Sciatic nerve (tissue), 2 donors: ENCODE measurements around the gene PIP5K1B. TPM values are rescaled to one million over a fixed set of nuclear protein-coding genes. Genes with fewer than 3 reads are reported as not detected.

ENCODE experiments used
- ATAC-seq: fragments of 200-7000 bp; cut with Tn5 transposase; one replicate; pipeline ENCODE4 v1.9.1; 2020; ENCODE audit warnings: mild to moderate bottlenecking, moderate library complexity
- DNase-seq: peaks from one replicate; pipeline ENCODE4 v3.0.0-alpha.2; 2020; ENCODE audit warnings: low spot score
- intact Hi-C: fragments of 100-400 bp; cut with DNase I; formaldehyde crosslinking; loops from one replicate; pipeline ENCODE4 v1.14.2; 2022
- total RNA-seq: library from RNA; stranded (reverse); fragmentation: NEBNext Ultra II Directional; extraction: Animal tissue kit (Norgen Biotek cat#: 25700); gene quantifications from one replicate; pipeline ENCODE4 v1.2.1, GENCODE V29; 2021
- donor health status: DM: no; HTN: no; CAD: no.
- donor health status: DM: no; HTN: no; CAD: no.

The PIP5K1B gene
- total RNA-seq, 1 donor from 2014 or later = 2.0 TPM

GRCh38 chr9:68794898-68795297 lies 89.9 kb downstream of the PIP5K1B start:
- no peak for DNase-seq
- intact Hi-C loops = loop anchor here (10.0 kb wide), 1 partner anchor 220 kb away; the partner anchor contains the start of gene PRKACG
- ATAC-seq = no peak

GRCh38 chr9:68795411-68795810 lies 90.4 kb downstream of the PIP5K1B start:
- ATAC-seq (no peak), DNase-seq (no peak)
- intact Hi-C loops = loop anchor here (10.0 kb wide), 1 partner anchor 219 kb away; the partner anchor contains the start of gene PRKACG

- ATAC-seq (no peak), DNase-seq (no peak)
- intact Hi-C loops = loop anchor here (10.0 kb wide), 1 partner anchor 218 kb away; the partner anchor contains the start of gene PRKACG
Observed at GRCh38 chr9:68797116-68797515, 92.1 kb downstream of the PIP5K1B start.

DNA sequence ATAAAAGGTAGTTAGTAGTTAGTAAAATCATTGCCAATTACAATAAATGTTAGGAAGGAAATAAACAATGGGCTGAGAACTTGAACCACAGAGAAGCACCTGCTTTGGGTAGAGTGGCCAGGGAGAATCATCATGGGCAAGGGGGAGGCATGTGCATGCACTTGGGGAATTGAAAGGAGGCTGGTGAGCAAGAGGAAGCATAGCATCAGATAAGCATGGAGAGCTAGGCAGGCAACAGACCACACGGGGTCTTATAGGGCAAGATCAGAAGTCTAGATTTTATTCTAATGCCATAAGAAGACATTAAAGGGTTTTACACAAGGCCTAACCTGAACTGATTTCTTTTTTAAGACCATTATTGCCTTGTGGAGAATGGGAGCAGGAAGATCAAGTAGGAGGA lies 93.4 kb downstream of the PIP5K1B start:
- ATAC-seq = no peak
- intact Hi-C loops = loop anchor here (10.0 kb wide), 1 partner anchor 216 kb away; the partner anchor contains the start of gene PRKACG

DNA sequence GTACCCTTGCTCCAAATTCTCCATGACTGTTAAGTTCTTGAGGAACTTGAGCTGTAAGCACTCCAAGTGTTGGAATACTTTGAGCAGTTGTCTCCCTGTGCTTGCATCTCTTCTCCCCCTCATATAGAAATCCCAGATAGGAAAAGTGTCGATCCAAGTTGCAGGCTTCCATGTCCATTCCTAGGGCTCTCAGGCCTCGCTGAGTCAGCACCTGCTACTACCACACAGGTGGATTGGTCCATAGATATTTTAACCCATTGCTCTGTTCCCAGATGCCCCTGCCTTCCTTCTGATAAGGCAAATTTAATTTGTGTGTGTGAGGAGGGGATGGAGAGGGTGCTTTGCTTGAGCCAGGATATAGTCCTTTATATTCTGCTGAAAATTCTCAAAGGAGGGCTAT lies 95.8 kb downstream of the PIP5K1B start:
- intact Hi-C loops = no loop called here
- ATAC-seq (no peak), DNase-seq (no peak)

More for the DNA sequence above, 93.4 kb downstream of the PIP5K1B start:
- DNase-seq = no peak

DNA sequence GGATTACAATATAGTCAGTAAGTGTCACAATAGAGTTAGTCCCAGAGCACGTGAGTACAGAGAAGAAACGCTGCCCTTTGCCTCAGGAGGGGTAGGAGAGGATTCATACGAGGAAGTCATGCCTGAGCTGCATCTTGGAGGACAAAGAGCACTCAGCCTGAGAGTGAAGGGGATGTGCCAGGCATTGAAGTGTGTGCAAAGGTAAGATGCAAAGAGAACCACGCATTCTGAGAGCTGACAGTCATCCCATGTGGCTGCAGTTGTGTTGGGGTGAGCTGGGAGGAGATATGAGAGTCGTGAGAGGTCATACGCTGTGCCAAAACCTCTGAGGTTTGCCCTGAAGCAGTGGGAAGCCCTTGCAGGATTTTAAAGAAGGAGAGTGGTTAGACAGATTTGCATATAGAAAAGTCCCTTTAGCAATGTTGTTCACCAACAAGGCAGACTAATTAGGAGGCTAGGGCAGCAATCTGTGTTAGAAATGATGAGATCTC lies 97.5 kb downstream of the PIP5K1B start:
- DNase-seq = no peak
- no peak for ATAC-seq
- intact Hi-C loops = no loop called here

GRCh38 chr9:68804911-68805889 lies 100.2 kb downstream of the PIP5K1B start:
- intact Hi-C loops = no loop called here
- DNase-seq (no peak), ATAC-seq (no peak)

- DNase-seq (no peak), ATAC-seq (no peak)
- intact Hi-C loops = no loop called here
Observed at GRCh38 chr9:68805890-68806517, 101.0 kb downstream of the PIP5K1B start.

- no peak for DNase-seq
- no peak for ATAC-seq
- intact Hi-C loops = no loop called here
Observed at GRCh38 chr9:68808338-68808890, 103.4 kb downstream of the PIP5K1B start.

DNA sequence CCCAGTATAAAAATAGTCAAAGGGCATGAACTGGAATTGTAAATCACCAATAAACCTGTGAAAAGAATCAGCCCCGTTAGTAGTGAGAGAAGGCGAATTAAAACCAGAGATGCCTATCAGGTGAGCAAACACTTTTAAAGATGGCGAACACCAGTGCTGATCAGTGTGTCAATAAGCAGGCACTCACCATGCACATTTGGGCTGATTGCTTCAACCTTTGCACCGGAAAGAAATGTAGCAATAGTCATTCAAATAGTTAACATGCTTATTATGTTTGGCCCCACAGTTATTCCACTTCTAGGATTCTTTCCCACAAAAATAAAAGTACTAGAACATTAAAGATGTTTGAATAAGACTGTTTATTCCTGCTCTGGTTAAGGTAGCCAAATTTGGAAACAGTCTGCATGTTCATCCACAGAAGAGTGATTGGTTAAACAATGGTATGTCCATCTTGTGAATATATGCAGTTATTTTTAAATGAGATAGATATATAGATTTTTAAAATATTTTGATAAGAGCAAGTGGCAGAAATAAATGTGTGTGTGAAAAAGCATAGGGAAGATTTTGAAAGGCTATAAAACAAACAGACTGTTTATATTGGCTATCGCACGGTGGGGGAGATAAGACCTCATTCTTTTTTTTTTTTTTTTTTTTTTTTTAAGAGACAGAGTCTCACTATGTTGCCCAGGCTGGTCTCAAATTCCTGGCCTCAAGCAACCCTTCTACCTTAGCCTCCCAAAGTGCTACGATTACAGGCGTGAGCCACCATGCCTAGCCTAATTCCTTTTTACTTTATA lies 112.2 kb downstream of the PIP5K1B start:
- ATAC-seq = no peak
- no peak for DNase-seq
- intact Hi-C loops = no loop called here

- intact Hi-C loops = no loop called here
- ATAC-seq (no peak), DNase-seq (no peak)
Observed at GRCh38 chr9:68819065-68819464, 114.0 kb downstream of the PIP5K1B start.

- ATAC-seq = no peak
- no peak for DNase-seq
- intact Hi-C loops = no loop called here
Observed at GRCh38 chr9:68821911-68822310, 116.9 kb downstream of the PIP5K1B start.

DNA sequence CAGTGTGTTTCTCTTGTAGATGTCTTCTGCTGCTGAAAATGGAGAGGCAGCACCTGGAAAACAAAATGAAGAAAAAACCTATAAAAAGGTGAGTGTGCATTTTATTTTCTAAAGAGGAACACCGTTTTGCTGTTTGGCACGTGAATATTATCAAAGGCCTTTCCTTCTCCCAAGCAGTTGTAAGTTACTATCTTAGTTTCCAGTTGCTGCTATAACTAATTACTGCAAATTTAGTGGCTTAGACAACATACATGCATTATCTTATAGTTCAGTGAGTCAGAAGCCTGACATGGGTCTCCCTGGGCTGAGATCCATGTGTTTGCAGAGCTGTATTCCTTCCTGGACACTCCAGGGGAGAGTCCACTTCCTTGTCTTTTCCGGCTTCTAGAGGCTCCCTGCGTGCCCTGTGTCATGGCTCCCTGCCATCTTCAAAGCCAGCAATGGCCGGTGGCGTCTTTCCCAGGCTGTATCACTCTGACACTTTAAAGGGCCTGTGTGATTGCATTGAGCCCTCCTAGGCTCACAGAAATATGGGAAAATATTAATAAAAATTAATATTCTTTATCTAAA lies 117.6 kb downstream of the PIP5K1B start:
- intact Hi-C loops = no loop called here
- ATAC-seq (no peak), DNase-seq (no peak)

- DNase-seq (no peak), ATAC-seq (no peak)
- intact Hi-C loops = no loop called here
Observed at GRCh38 chr9:68825762-68826472, 120.9 kb downstream of the PIP5K1B start.

GRCh38 chr9:68827837-68828744 lies 123.1 kb downstream of the PIP5K1B start:
- ATAC-seq (no peak), DNase-seq (no peak)
- intact Hi-C loops = no loop called here

DNA sequence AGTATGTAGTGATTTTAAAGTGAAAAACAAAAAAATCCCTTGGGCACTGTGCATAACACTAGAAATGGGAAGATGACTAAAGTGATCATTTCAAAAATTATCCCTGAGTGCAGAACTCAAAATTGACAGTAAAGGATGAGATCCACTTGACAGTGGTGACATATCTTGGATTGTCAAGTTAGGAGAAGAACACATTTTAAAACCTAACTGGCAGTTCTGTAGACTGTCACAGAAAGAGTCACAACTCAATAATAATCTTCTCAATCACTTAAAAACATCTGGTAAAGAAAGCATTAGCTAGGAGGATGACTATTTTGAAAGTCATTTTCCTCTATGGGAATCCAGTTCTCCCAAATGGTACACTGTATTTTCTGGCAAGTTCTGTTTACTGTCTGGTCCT lies 127.1 kb downstream of the PIP5K1B start:
- no peak for DNase-seq
- ATAC-seq = no peak
- intact Hi-C loops = no loop called here
